Panc1 (cell line): ENCODE measurements around the gene GPATCH2L. TPM values are rescaled to one million over a fixed set of nuclear protein-coding genes. Genes with fewer than 3 reads are reported as not detected.

Source experiments
- ATAC-seq: fragments of 200-7000 bp; cut with Tn5 transposase; 2 replicates; pipeline ENCODE4 v1.9.1; 2020; ENCODE audit warnings: mild to moderate bottlenecking, moderate library complexity
- Bru-seq: library from RNA; stranded (reverse); fragments of 400-500 nt; gene quantifications from one replicate; lab custom pipeline; 2021; lab: Mats Ljungman, UMichigan
- BruChase-seq, 2 experiments: library from RNA; stranded (reverse); fragments of 400-500 nt; gene quantifications; one replicate each; lab custom pipeline; 2021; lab: Mats Ljungman, UMichigan
- BruUV-seq: library from RNA; stranded (reverse); fragments of 400-500 nt; replicated peaks from 2 replicates; lab custom pipeline; 2021; lab: Mats Ljungman, UMichigan
- CTCF ChIA-PET: fragments of 300-600 bp; sonication (Branson Sonifier 250); formaldehyde crosslinking; loops from one replicate; lab custom pipeline; 2022; ENCODE audit warnings: antibody characterized with exemption; lab: Charles Lee
- POLR2A ChIA-PET: fragments of 300-600 bp; sonication (Branson Sonifier 250); formaldehyde crosslinking; loops from one replicate; lab custom pipeline; 2022; ENCODE audit warnings: antibody characterized with exemption; lab: Charles Lee
- DNase-seq: peaks from one replicate; pipeline ENCODE4 v3.0.0-alpha.2; 2010; ENCODE audit warnings: low read depth, low spot score
- H3K27ac ChIP-seq: 2 replicates; pipeline ENCODE4 v1.5.1; 2011; ENCODE audit warnings: mild to moderate bottlenecking, low read length, inconsistent platforms
- H3K27me3 ChIP-seq: fragments of 200-500 bp; sonication (Bioruptor generic); 2 replicates; pipeline ENCODE4 v1.6.0; 2014; ENCODE audit warnings: low read length, inconsistent platforms; ENCODE audit not compliant: control insufficient read depth, insufficient read depth
- H3K36me3 ChIP-seq: fragments of 200-500 bp; sonication (Bioruptor generic); 2 replicates; pipeline ENCODE4 v1.5.1; 2014; ENCODE audit warnings: inconsistent platforms, mild to moderate bottlenecking, low read length, moderate library complexity; ENCODE audit not compliant: control insufficient read depth, insufficient read depth
- H3K4me1 ChIP-seq: 2 replicates; pipeline ENCODE4 v1.5.1; 2011; ENCODE audit warnings: inconsistent platforms, mild to moderate bottlenecking, low read length, moderate library complexity; ENCODE audit not compliant: control insufficient read depth, insufficient read depth
- H3K4me3 ChIP-seq, 2 experiments: 2 replicates each; pipeline ENCODE4 v1.5.1; 2011 to 2012; ENCODE audit warnings: low read depth in 2 of 2, low read length in 2 of 2, mild to moderate bottlenecking in 2 of 2, inconsistent platforms in 1 of 2, moderate library complexity in 1 of 2
- H3K9me3 ChIP-seq: fragments of 200-500 bp; sonication (Bioruptor generic); 2 replicates; pipeline ENCODE4 v1.5.1; 2014; ENCODE audit warnings: low read depth, mild to moderate bottlenecking, inconsistent platforms, low read length, moderate library complexity; ENCODE audit not compliant: control insufficient read depth, insufficient read depth
- CTCF ChIP-seq: fragments of 450-650 bp; IDR thresholded peaks from 2 replicates; pipeline ENCODE4 v1.5.1; 2017; ENCODE audit warnings: mild to moderate bottlenecking
- POLR2AphosphoS5 ChIP-seq: IDR thresholded peaks from 2 replicates; pipeline ENCODE4 v1.6.1; 2012; ENCODE audit warnings: mild to moderate bottlenecking, low read depth, low read length, moderate library complexity
- REST ChIP-seq, 2 experiments: IDR thresholded peaks; 2 replicates each; pipeline ENCODE4 v1.6.1; 2011 to 2012; ENCODE audit warnings: low read depth in 2 of 2, control low read depth in 1 of 2, low read length in 1 of 2, mild to moderate bottlenecking in 1 of 2, moderate library complexity in 1 of 2; ENCODE audit not compliant: insufficient read depth in 1 of 2
- SIN3A ChIP-seq: IDR thresholded peaks from 2 replicates; pipeline ENCODE4 v1.6.1; 2012; ENCODE audit warnings: low read depth, mild to moderate bottlenecking, low read length, moderate library complexity, borderline replicate concordance; ENCODE audit not compliant: insufficient read depth
- TCF7L2 ChIP-seq: IDR thresholded peaks from 2 replicates; pipeline ENCODE4 v1.6.1; 2011; ENCODE audit warnings: mild to moderate bottlenecking, low read depth, low read length, inconsistent platforms
- in situ Hi-C: cut with HindIII; loops from 2 replicates; pipeline ENCODE4 v1.10.0; 2016; ENCODE audit warnings: low sequenced_read_pairs, low pct_unique_long_range_greater_than_20kb
- intact Hi-C: fragments of 100-400 bp; cut with micrococcal nuclease; formaldehyde crosslinking; loops from one replicate; pipeline ENCODE4 v1.10.0; 2022; ENCODE audit not compliant: unreplicated experiment
- long read RNA-seq: library from polyadenylated mRNA; unstranded; transcript quantifications from one replicate; pipeline ENCODE4 v2.0.0, GENCODE V29; 2021; ENCODE audit not compliant: unreplicated experiment
- polyA plus RNA-seq: library from polyadenylated mRNA; unstranded; fragments of >200 nt; gene quantifications from one replicate; pipeline ENCODE4 v1.2.1, GENCODE V29; 2012; ENCODE audit warnings: missing spikeins; ENCODE audit not compliant: insufficient read length
- total RNA-seq: library from RNA; stranded (reverse); gene quantifications from one replicate; pipeline ENCODE4 v1.2.1, GENCODE V29; 2021; ENCODE audit not compliant: unreplicated experiment

Gene GPATCH2L
- 35.0 TPM for total RNA-seq
- 19.3 TPM for polyA plus RNA-seq
- percentile 88 among the genes with signal in this experiment for Bru-seq, nascent RNA
- percentile 91 among the genes with signal in this experiment for BruChase-seq, experiment 1, labeled RNA remaining after a 2-hour chase
- percentile 86 among the genes with signal in this experiment for BruChase-seq, experiment 2, labeled RNA remaining after a 6-hour chase
- long read RNA-seq, full-length matches to known transcripts = 4 of 31 reads
- long read RNA-seq, partial matches to known transcripts = 12 of 31 reads
- long read RNA-seq, other reads (novel, unspliced or antisense) = 15 of 31 reads

- no peaks in the 10 kb centered on the region for H3K9me3 ChIP-seq
- no peaks in the 10 kb centered on the region for H3K27me3 ChIP-seq
- TSS peak; percentile 84 for BruUV-seq
- in situ Hi-C loops (no loop called here), intact Hi-C loops (no loop called here)
- peak; percentile 97 for ATAC-seq
- ChIA-PET CTCF (no interaction called here), POLR2A (no interaction called here)
- H3K36me3 ChIP-seq = peaks cover 9% of the 10 kb centered on the region
- H3K4me1 ChIP-seq = peaks cover 13% of the 10 kb centered on the region
- peak within 1 kb of the TSS; percentile 86 to 88 for H3K4me3 ChIP-seq
- peak within 1 kb of the TSS; percentile 86 for H3K27ac ChIP-seq
- TF ChIP-seq SIN3A (0 out of 2 replicates have a peak, but pooled peaks have one; percentile 51), REST (IDR thresholded peaks at IDR 0.05; ENCODE audit: insufficient read depth in 1 of 2, low read depth in 2 of 2, low read length in 1 of 2) (no peak), POLR2AphosphoS5 (peak; percentile 70)
- DNase-seq = peak; percentile 45
Measured at GRCh38 chr14:76151398-76152332, at the start of gene GPATCH2L. GPATCH2L (plus strand) TSS chr14:76151922; CDS start chr14:76154364, 2,442 bp downstream.

GRCh38 chr14:76104802-76105355 is 46.8 kb upstream of the GPATCH2L start:
- ChIA-PET CTCF (no interaction called here), POLR2A (no interaction called here)
- BruUV-seq = no TSS peak
- H3K4me3 ChIP-seq = no peak overlapping the region
- no peaks in the 10 kb centered on the region for H3K36me3 ChIP-seq
- H3K4me1 ChIP-seq = no peaks in the 10 kb centered on the region
- no peak overlapping the region for H3K27ac ChIP-seq
- H3K27me3 ChIP-seq = no peaks in the 10 kb centered on the region
- intact Hi-C loops (no loop called here), in situ Hi-C loops (no loop called here)
- TF ChIP-seq REST (IDR thresholded peaks at IDR 0.05; ENCODE audit: insufficient read depth in 1 of 2, low read depth in 2 of 2, low read length in 1 of 2) = no peak
- TF ChIP-seq POLR2AphosphoS5 = no peak
- no peak for TF ChIP-seq TCF7L2
- TF ChIP-seq CTCF = no peak
- TF ChIP-seq SIN3A = no peak
- no peak for ATAC-seq
- no peaks in the 10 kb centered on the region for H3K9me3 ChIP-seq
- no peak for DNase-seq
